ENCODE results near the gene CBX1.

The CBX1 gene

DNA sequence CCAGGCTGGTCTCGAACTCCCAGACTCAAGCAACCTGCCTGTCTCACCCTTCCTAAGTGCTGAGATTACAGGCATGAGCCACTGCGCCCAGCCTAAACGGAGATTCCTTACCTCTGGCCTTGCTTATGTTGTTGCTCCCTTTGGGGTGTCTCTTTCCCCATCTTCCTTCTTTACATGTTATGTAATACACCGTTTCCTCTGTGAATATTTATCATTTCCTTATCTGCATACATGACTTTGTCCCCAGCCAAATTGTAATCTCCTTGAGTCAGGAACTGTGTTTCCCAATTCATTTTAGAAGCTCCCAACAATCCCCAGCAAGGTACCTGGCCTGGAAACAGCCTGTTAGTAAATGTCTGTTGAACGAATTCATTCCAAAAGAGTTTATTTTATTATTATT, 79.3 kb downstream of the CBX1 start:
- H3K27ac ChIP-seq = no peak overlapping the region

More for the DNA sequence above, 79.3 kb downstream of the CBX1 start:
- no peak for TF ChIP-seq ZFX (IDR thresholded peaks at IDR 0.05; ENCODE audit: borderline replicate concordance)
- TF ChIP-seq, protein P1, sequence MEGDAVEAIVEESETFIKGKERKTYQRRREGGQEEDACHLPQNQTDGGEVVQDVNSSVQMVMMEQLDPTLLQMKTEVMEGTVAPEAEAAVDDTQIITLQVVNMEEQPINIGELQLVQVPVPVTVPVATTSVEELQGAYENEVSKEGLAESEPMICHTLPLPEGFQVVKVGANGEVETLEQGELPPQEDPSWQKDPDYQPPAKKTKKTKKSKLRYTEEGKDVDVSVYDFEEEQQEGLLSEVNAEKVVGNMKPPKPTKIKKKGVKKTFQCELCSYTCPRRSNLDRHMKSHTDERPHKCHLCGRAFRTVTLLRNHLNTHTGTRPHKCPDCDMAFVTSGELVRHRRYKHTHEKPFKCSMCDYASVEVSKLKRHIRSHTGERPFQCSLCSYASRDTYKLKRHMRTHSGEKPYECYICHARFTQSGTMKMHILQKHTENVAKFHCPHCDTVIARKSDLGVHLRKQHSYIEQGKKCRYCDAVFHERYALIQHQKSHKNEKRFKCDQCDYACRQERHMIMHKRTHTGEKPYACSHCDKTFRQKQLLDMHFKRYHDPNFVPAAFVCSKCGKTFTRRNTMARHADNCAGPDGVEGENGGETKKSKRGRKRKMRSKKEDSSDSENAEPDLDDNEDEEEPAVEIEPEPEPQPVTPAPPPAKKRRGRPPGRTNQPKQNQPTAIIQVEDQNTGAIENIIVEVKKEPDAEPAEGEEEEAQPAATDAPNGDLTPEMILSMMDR (IDR thresholded peaks at IDR 0.05) = no peak
